ENCODE results near the gene DNAAF3. TPM values are rescaled to one million over a fixed set of nuclear protein-coding genes. Genes with fewer than 3 reads are reported as not detected.

Gene DNAAF3
- total RNA-seq, 1 experiment from 2014 or later = 52.8 TPM

Small RNA genes within 50 kb of the gene (microRNA-seq; reads per million reads assigned to microRNA genes)
- gene MIR7975 (ENCODE audit: borderline number of aligned reads) = not detected

Other genes with a start within 250 kb of the DNAAF3 start
- gene NLRP7, start 219.1 kb downstream of the DNAAF3 start, total RNA-seq (2021; ENCODE audit: unreplicated experiment) = not detected
- gene NLRP2, start 200.2 kb downstream of the DNAAF3 start, total RNA-seq (2021; ENCODE audit: unreplicated experiment) = 56.6 TPM
- not detected for gene GP6, start 128.3 kb downstream of the DNAAF3 start, total RNA-seq (2021; ENCODE audit: unreplicated experiment)
- 31.1 TPM for gene RDH13, start 103.5 kb downstream of the DNAAF3 start, total RNA-seq (2021; ENCODE audit: unreplicated experiment)
- 62.1 TPM for gene EPS8L1, start 90.7 kb downstream of the DNAAF3 start, total RNA-seq (2021; ENCODE audit: unreplicated experiment)
- 83.2 TPM for gene PPP1R12C, start 49.0 kb downstream of the DNAAF3 start, total RNA-seq (2021; ENCODE audit: unreplicated experiment)
- 188 TPM for gene TNNT1, start 17.4 kb downstream of the DNAAF3 start, total RNA-seq (2021; ENCODE audit: unreplicated experiment)
- gene TNNI3, start 8.9 kb downstream of the DNAAF3 start, total RNA-seq (2021; ENCODE audit: unreplicated experiment) = 42.1 TPM
- gene SYT5, start 13.7 kb upstream of the DNAAF3 start, total RNA-seq (2021; ENCODE audit: unreplicated experiment) = 2.3 TPM
- gene PTPRH, start 42.9 kb upstream of the DNAAF3 start, total RNA-seq (2021; ENCODE audit: unreplicated experiment) = 15.9 TPM
- gene TMEM86B, start 62.1 kb upstream of the DNAAF3 start, total RNA-seq (2021; ENCODE audit: unreplicated experiment) = 10.6 TPM
- gene PPP6R1, start 92.4 kb upstream of the DNAAF3 start, total RNA-seq (2021; ENCODE audit: unreplicated experiment) = 96.7 TPM
- 63.0 TPM for gene HSPBP1, start 113.5 kb upstream of the DNAAF3 start, total RNA-seq (2021; ENCODE audit: unreplicated experiment)
- gene BRSK1, start 117.4 kb upstream of the DNAAF3 start, total RNA-seq (2021; ENCODE audit: unreplicated experiment) = 33.3 TPM
- gene TMEM150B, start 158.7 kb upstream of the DNAAF3 start, total RNA-seq (2021; ENCODE audit: unreplicated experiment) = not detected
- 27.5 TPM for gene KMT5C, start 173.3 kb upstream of the DNAAF3 start, total RNA-seq (2021; ENCODE audit: unreplicated experiment)
- gene COX6B2, start 188.1 kb upstream of the DNAAF3 start, total RNA-seq (2021; ENCODE audit: unreplicated experiment) = 2.4 TPM
- gene GARIN5B, start 196.6 kb upstream of the DNAAF3 start, total RNA-seq (2021; ENCODE audit: unreplicated experiment) = not detected
- 2.8 TPM for gene IL11, start 203.8 kb upstream of the DNAAF3 start, total RNA-seq (2021; ENCODE audit: unreplicated experiment)
- not detected for gene TMEM190, start 210.2 kb upstream of the DNAAF3 start, total RNA-seq (2021; ENCODE audit: unreplicated experiment)
- 21.0 TPM for gene TMEM238, start 217.7 kb upstream of the DNAAF3 start, total RNA-seq (2021; ENCODE audit: unreplicated experiment)
- 3,050 TPM for gene RPL28, start 219.3 kb upstream of the DNAAF3 start, total RNA-seq (2021; ENCODE audit: unreplicated experiment)
- gene UBE2S, start 241.2 kb upstream of the DNAAF3 start, total RNA-seq (2021; ENCODE audit: unreplicated experiment) = 515 TPM

Data from HCT116 (cell line).